ENCODE results near the gene CALCR.

The CALCR gene

GRCh38 chr7:93442478-93443224 is 131.9 kb downstream of the CALCR start:
- no peak for DNase-seq

- DNase-seq, result no peak
Measured at GRCh38 chr7:93435791-93436190, 138.7 kb downstream of the CALCR start.

GRCh38 chr7:93432130-93432529 is 142.4 kb downstream of the CALCR start:
- no peak for DNase-seq

- DNase-seq, result no peak
Measured at GRCh38 chr7:93430917-93431588, 143.5 kb downstream of the CALCR start.

GRCh38 chr7:93429563-93429962 is 145.0 kb downstream of the CALCR start:
- DNase-seq, result no peak

- DNase-seq, result no peak
Measured at GRCh38 chr7:93427107-93427506, 147.4 kb downstream of the CALCR start.

- DNase-seq, result no peak
Measured at GRCh38 chr7:93426155-93426696, 148.3 kb downstream of the CALCR start.

GRCh38 chr7:93414574-93414973 is 159.9 kb downstream of the CALCR start:
- DNase-seq, result no peak

- DNase-seq, result no peak
Measured at GRCh38 chr7:93409324-93409723, 165.2 kb downstream of the CALCR start.

- DNase-seq, result no peak
Measured at GRCh38 chr7:93407239-93407638, 167.3 kb downstream of the CALCR start.

GRCh38 chr7:93402944-93403343 is 171.6 kb downstream of the CALCR start:
- no peak for DNase-seq

GRCh38 chr7:93399642-93400041 is 174.9 kb downstream of the CALCR start:
- DNase-seq, result no peak

GRCh38 chr7:93392984-93393383 is 181.5 kb downstream of the CALCR start:
- DNase-seq, result no peak

- no peak for DNase-seq
Measured at GRCh38 chr7:93390660-93391059, 183.9 kb downstream of the CALCR start.

- no peak for DNase-seq
Measured at GRCh38 chr7:93382362-93382761, 192.2 kb downstream of the CALCR start.

- no peak for DNase-seq
Measured at GRCh38 chr7:93378131-93378760, 196.3 kb downstream of the CALCR start.

- no peak for DNase-seq
Measured at GRCh38 chr7:93375603-93376002, 198.9 kb downstream of the CALCR start.

Data from hippocampal formation (tissue), 2 donors.